HG03457 (cell line): Measurements from ENCODE around the gene RAB20.
"Not testable (repeated sequence)": the region's sequence is repeated elsewhere in the genome, so short reads cannot be mapped to it uniquely, and the experiment has no call there.

ENCODE experiments used
- ATAC-seq: cut with Tn5 transposase; IDR thresholded peaks from one replicate; pipeline ENCODE4 v1.9.1; 2021; ENCODE audit warnings: moderate number of reproducible peaks; ENCODE audit not compliant: unreplicated experiment

RAB20 gene

GRCh38 chr13:110512198-110512740, 49.3 kb downstream of the RAB20 start:
- ATAC-seq = no peak

- no peak for ATAC-seq
Observed at GRCh38 chr13:110511509-110512181, 49.9 kb downstream of the RAB20 start.

- ATAC-seq = no peak
Observed at GRCh38 chr13:110509971-110510786, 51.3 kb downstream of the RAB20 start.

GRCh38 chr13:110509478-110509926, 52.0 kb downstream of the RAB20 start:
- no peak for ATAC-seq

GRCh38 chr13:110507678-110508381, 53.7 kb downstream of the RAB20 start:
- ATAC-seq = no peak

- no peak for ATAC-seq
Observed at GRCh38 chr13:110506859-110507566, 54.5 kb downstream of the RAB20 start.

- ATAC-seq = no peak
Observed at GRCh38 chr13:110506396-110506795, 55.1 kb downstream of the RAB20 start.

- no peak for ATAC-seq
Observed at GRCh38 chr13:110505594-110505993, 55.9 kb downstream of the RAB20 start.

GRCh38 chr13:110503979-110504499, 57.5 kb downstream of the RAB20 start:
- ATAC-seq = no peak

GRCh38 chr13:110503037-110503901, 58.3 kb downstream of the RAB20 start:
- ATAC-seq = no peak

GRCh38 chr13:110501188-110501587, 60.3 kb downstream of the RAB20 start:
- ATAC-seq = no peak

GRCh38 chr13:110500341-110500740, 61.2 kb downstream of the RAB20 start:
- ATAC-seq = no peak

- no peak for ATAC-seq
Observed at GRCh38 chr13:110499621-110500281, 61.8 kb downstream of the RAB20 start.

- no peak for ATAC-seq
Observed at GRCh38 chr13:110498765-110499164, 62.8 kb downstream of the RAB20 start.

GRCh38 chr13:110498327-110498726, 63.2 kb downstream of the RAB20 start:
- no peak for ATAC-seq

GRCh38 chr13:110497896-110498295, 63.6 kb downstream of the RAB20 start:
- ATAC-seq = not testable (repeated sequence)

- ATAC-seq = no peak
Observed at GRCh38 chr13:110497003-110497402, 64.5 kb downstream of the RAB20 start.

GRCh38 chr13:110496281-110496680, 65.2 kb downstream of the RAB20 start:
- ATAC-seq = no peak

- ATAC-seq = no peak
Observed at GRCh38 chr13:110495881-110496280, 65.6 kb downstream of the RAB20 start.
